IPS DF 4.7 (cell line): Measurements from ENCODE around the gene CAPZA2.
"Not testable (repeated sequence)": the region's sequence is repeated elsewhere in the genome, so short reads cannot be mapped to it uniquely, and the experiment has no call there.

Experiments
- DNase-seq: peaks from one replicate; pipeline ENCODE4 v3.0.0-alpha.2; 2013; ENCODE audit warnings: low spot score; ENCODE audit errors: extremely low read depth

Gene CAPZA2

GRCh38 chr7:116912269-116912909 is 50.0 kb downstream of the CAPZA2 start:
- DNase-seq, result no peak

DNA sequence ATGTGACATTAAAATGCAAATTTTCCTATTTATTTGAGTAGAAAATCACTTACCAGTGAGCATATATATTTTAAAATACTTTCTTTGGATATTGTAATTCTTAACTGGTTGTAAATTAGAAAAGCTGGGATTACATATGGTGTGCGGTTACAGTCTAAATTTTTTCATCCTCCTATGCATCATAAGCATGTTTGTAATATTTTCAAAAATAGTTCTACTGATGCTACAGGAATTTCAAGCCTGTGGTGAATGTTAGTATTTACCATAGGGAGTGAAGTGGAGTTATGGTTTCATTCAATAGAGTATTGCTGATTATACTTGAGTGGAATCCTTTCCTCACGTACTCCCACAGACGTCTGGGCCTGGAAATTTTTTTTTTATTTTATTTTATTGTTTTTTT is 56.3 kb downstream of the CAPZA2 start:
- DNase-seq, result no peak

DNA sequence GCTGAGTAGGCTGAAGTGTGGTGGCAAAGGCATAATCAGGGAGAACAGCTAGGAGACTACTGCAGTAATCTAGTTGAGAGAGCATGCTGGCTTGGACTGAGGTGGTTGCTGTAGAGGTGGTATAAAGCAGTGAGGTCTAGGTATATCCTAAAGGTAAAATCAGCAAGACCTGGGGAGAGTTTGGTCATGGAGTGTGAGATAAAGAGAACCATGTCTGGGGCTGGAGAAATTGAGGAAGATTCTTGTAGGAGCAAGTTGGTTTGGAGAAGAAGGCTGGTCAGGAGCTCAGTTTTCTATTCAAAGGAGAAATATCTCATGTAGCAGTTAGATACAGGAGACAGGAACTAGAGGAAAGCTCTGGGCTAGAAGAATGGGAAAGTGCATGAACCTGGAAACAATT is 58.0 kb downstream of the CAPZA2 start:
- DNase-seq, result no peak

DNA sequence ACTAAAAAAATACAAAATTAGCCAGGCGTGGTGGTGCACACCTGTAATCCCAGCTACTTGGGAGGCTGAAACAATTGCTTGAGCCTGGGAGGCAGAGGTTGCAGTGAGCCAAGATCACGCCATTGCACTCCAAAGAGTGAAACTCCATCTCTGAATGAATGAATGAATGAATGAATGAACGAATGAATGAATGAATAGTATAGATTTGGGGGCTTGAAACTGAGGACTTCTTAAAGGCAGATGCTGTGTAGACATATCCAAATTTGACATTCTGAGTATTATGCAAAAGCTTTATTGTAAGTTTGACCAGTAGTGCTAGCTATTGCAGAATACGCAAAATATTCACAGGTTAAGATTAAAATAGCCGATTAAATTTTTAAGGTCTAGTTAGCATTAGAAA is 60.2 kb downstream of the CAPZA2 start:
- no peak for DNase-seq

DNA sequence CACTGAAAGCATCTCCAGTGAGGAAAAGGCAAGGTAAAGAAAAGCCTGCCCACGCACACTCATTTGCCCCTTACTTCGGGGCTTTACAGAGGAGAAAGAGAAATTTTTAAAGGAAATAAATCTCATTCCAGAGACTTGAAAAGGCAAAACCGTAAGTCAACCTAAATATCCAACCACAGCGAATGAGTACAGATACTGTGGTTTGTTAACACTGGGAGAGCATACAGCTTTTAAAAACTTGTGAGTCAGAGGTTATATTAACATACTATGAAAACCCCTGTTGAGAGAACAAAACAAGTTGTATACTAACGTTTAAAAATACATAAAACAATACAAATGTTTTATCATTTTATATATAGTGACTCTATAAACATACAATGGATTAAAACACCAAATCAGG is 62.4 kb downstream of the CAPZA2 start:
- DNase-seq, result no peak

DNA sequence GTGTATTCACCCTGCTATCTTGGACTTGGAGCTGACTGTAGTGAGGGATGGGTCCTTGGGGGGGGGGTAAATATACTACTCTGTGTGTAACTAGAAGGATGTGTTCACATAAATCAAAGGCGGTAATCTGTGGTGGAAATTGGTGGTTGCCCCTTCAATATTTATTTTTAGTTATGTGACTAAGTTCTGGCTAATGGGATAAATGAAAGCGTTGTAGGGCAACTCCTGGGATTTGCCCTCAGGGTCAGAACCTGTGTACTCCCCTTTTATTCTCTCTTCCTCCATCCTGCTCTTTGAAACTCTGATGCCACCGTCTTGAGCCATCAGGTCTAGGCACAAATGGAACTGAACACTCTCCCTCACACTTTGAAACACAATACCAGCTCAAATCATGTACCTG is 66.6 kb downstream of the CAPZA2 start:
- DNase-seq, result no peak

- DNase-seq, result peak; percentile 71
These were observed 67.8 kb downstream of the CAPZA2 start for GRCh38 chr7:116929914-116930913.

GRCh38 chr7:116932566-116932965 is 70.2 kb downstream of the CAPZA2 start:
- no peak for DNase-seq

- no peak for DNase-seq
These were observed 71.1 kb downstream of the CAPZA2 start for GRCh38 chr7:116933465-116933864.

GRCh38 chr7:116934580-116934979 is 72.2 kb downstream of the CAPZA2 start:
- no peak for DNase-seq

- DNase-seq, result not testable (repeated sequence)
These were observed 74.5 kb downstream of the CAPZA2 start for GRCh38 chr7:116936844-116937243.

DNA sequence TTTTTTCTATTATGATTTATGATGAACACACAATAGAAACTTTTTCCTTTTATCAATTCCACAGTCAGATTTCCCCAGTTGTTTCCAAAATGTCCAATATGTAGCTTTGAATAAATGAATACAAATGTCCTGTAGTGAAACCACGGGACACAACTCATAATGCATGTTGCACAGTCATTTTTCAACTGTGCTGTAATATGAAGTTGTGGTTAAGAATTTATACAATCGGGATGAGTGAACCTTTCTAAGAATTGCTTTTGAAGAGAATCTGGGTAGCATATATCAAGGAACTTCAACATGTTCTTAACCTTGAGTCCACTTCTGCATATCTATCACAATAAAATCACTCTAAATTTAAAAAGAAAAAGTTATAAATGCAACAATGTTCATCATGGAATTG is 76.3 kb downstream of the CAPZA2 start:
- no peak for DNase-seq

DNA sequence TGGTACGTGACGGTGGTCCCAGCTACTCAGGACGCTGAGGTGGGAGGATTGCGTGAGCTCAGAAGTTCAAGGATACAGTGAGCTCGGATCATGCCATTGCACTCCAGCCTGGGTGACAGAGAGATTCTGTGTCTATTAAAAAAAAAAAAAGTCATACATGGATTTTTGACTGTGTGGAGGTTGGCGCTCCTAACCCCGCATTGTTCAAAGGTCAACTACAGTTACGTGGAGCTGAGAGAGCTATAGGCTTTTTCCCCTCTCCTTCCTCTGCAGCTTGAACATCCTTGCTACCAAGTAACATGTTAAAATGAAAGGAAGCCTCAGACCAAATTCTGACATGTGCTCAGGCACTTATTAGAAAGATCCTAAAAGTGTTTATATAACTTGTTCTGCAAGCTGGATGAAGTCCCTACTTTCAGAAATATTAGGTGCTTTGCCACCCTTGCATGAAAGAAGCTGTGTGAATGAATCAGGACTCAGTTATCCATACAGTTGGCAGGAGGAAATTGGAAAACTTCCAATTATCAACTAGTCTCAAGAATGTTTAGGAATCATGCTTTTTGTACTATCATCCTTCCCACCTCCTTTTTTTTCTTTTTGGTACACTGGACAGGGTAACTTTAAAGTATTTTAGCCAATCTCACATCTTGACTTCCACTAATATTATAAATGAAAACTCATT is 78.4 kb downstream of the CAPZA2 start:
- DNase-seq, result no peak

DNA sequence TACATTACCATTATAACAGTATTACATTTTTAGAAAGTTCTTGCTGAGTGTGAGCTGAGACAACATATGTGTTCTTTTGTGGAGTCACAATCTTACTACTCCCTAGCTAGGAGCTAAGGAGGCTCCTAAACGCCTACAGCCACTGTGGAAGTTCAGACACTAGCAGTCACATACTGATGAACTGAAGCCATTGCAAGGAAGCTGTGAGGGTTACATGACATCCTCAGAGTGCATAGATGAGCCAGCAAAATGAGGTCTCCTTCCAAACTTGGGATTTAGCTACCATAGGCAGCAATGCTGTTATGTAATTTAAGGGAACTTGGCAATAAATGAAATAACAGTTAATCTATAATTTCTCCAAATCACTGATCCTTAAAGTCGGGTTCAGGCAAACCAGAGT is 80.1 kb downstream of the CAPZA2 start:
- DNase-seq, result no peak

GRCh38 chr7:116948934-116949333 is 86.5 kb downstream of the CAPZA2 start:
- DNase-seq, result no peak

DNA sequence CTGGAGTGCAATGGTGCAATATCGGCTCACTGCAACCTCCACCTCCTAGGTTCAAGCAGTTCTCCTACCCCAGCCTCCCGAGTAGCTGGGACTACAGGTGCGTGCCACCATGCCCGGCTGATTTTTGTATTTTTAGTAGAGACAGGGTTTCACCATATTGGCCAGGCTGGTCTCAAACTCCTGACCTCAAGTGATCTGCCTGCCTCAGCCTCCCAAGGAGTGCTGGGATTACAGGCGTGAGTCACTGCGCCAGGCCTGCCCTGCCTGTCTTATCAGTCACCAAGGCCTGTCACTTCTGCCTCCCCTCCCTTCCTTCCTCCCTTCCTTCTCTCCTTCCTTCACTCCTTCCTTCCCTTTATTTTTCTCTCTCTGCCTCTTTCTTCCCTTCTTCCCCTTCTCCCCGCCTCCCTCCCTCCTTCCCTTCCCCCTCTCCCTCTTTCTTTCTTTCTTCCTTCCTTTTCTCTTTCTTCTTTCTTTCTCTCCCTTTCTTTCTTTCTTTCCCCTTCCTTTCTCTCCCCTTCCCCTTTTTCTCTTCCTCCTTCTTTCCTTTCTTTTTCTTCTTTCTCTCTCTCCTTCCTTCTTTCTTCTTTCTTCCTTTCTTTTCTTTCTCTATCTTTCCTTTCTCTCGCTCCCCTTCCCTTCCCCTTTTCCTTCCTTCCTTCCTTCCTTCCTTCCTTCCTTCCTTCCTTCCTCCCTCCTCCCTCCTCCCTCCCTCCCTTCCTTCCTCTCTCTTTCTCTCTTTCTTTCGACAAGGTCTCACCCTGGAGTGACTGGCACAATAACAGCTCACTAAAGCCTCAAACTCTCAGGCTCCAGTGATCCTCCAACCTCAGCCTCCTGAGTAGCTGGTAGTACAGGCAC is 87.8 kb downstream of the CAPZA2 start:
- DNase-seq, result no peak

- DNase-seq, result no peak
These were observed 88.5 kb downstream of the CAPZA2 start for GRCh38 chr7:116950889-116951351.

- DNase-seq, result no peak
These were observed 89.2 kb downstream of the CAPZA2 start for GRCh38 chr7:116951366-116952292.

DNA sequence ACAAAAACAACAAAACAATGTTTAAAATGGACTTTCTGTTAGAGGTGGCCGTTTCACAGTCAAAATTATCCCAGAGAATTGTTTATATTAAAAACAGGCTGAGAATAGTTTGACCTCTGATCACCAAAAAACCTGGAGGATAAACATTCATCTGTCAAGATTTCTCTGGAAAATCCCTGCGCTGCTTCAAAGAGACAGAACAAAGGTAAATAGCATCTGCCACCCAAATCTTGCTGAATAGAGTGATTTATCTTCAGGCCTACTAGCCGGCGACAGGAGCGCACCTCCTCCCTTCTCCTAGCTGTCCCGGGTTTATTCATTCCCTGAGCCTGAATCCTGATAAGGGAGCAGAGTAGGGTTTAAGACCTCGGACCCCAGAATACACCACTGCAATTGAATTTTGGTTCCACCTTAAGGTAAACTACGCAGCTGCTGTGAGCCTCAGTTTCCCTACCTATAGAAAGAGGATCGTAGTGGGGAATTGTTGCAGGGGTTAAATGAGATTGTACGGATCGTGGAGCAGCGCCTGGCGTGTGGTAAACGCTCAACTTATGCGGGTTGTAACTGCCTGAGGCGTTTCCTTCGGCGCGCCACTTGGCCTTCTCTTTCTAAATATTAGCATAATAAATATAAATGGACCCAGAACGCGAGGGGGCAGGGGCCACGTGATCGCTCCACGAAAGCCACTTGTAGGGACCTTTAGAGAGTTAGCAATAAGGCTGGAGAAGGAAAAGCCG is 90.4 kb downstream of the CAPZA2 start:
- DNase-seq, result no peak
